ENCODE results near the gene PLA2G4A. TPM values are rescaled to one million over a fixed set of nuclear protein-coding genes. Genes with fewer than 3 reads are reported as not detected.

PLA2G4A gene
- total RNA-seq, 1 experiment from 2014 or later = not detected

DNA sequence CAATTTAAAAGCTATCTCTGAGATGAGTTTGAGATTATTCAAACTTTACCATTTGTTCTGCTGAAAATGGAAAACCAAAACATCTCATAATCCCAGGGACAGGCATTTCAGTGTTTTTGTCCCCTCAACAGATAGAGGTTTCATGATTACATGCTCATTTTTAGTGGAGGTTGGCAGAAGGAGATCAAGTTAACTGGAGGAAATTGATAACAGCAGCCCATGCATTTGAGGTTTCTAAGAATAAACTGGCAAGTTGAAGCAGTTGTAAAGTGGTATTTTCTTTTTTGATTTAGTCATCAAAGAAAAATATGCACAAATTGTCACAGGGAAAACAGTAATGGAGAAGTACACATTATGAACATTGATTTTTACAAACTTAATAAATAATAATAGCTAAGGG, 205.8 kb downstream of the PLA2G4A start:
- TF ChIP-seq SIN3A (IDR thresholded peaks at IDR 0.05; ENCODE audit: borderline replicate concordance, insufficient read depth, low read depth, low read length) (no peak), REST (IDR thresholded peaks at IDR 0.05; ENCODE audit: insufficient read depth in 1 of 2, low read depth in 2 of 2, low read length in 1 of 2) (no peak), TCF7L2 (IDR thresholded peaks at IDR 0.05; ENCODE audit: low read depth, low read length) (no peak), POLR2AphosphoS5 (IDR thresholded peaks at IDR 0.05; ENCODE audit: low read depth, low read length) (no peak)
- TF ChIP-seq, protein P1, sequence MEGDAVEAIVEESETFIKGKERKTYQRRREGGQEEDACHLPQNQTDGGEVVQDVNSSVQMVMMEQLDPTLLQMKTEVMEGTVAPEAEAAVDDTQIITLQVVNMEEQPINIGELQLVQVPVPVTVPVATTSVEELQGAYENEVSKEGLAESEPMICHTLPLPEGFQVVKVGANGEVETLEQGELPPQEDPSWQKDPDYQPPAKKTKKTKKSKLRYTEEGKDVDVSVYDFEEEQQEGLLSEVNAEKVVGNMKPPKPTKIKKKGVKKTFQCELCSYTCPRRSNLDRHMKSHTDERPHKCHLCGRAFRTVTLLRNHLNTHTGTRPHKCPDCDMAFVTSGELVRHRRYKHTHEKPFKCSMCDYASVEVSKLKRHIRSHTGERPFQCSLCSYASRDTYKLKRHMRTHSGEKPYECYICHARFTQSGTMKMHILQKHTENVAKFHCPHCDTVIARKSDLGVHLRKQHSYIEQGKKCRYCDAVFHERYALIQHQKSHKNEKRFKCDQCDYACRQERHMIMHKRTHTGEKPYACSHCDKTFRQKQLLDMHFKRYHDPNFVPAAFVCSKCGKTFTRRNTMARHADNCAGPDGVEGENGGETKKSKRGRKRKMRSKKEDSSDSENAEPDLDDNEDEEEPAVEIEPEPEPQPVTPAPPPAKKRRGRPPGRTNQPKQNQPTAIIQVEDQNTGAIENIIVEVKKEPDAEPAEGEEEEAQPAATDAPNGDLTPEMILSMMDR (IDR thresholded peaks at IDR 0.05) = no peak
- Histone ChIP-seq H3K4me1 (ENCODE audit: control insufficient read depth, insufficient read depth, low read length) (no peaks in the 10 kb centered on the region), H3K27me3 (ENCODE audit: control insufficient read depth, insufficient read depth, low read length) (no peaks in the 10 kb centered on the region), H3K36me3 (ENCODE audit: control insufficient read depth, insufficient read depth, low read length) (no peaks in the 10 kb centered on the region), H3K4me3 (ENCODE audit: low read depth in 2 of 2, low read length in 2 of 2) (no peak overlapping the region), H3K9me3 (ENCODE audit: control insufficient read depth, insufficient read depth, low read depth, low read length) (no peaks in the 10 kb centered on the region), H3K27ac (ENCODE audit: low read length) (no peak overlapping the region)
- in situ Hi-C loops (cut with HindIII; ENCODE audit: low pct_unique_long_range_greater_than_20kb, low sequenced_read_pairs) = no loop called here
- BruUV-seq (replicated peaks) = no TSS peak
- intact Hi-C loops (cut with micrococcal nuclease; ENCODE audit: unreplicated experiment) = no loop called here
- ATAC-seq (no peak), DNase-seq (ENCODE audit: low read depth, low spot score) (no peak)
- ChIA-PET CTCF (no interaction called here), POLR2A (no interaction called here)

DNA sequence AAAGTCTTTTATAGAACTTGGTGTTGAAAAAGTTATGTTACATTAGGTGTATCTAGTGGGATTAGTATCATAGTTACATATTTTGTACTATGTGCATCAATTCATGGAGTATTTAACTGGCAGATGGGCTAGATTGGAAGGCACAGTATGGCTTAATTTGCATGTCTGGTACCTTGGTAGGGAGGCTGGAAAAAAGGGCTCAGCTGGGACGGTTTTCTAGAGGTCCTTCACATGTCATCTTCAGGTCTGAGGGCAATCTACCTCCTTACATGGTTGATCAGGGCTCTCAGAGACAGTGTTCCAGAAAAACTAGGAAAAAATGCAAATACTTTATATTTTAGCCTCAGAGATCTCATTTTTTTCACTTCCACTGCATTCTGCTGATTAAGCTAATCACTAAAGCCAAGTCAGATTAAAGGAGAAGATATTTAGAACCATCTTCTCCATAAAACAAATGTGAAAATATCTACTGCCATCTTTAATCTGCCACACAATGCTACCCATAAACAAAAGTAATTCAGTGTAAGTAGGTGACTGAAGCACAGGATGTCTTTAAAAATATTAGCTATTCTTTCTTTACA, 209.3 kb downstream of the PLA2G4A start:
- no peaks in the 10 kb centered on the region for H3K4me1 ChIP-seq (ENCODE audit: control insufficient read depth, insufficient read depth, low read length)
- no peaks in the 10 kb centered on the region for H3K27me3 ChIP-seq (ENCODE audit: control insufficient read depth, insufficient read depth, low read length)
- no peak overlapping the region for H3K4me3 ChIP-seq (ENCODE audit: low read depth in 2 of 2, low read length in 2 of 2)
- ATAC-seq = no peak
- in situ Hi-C loops (cut with HindIII; ENCODE audit: low pct_unique_long_range_greater_than_20kb, low sequenced_read_pairs) = no loop called here
- TF ChIP-seq, protein P1 (IDR thresholded peaks at IDR 0.05) = no peak
- no peak for TF ChIP-seq TCF7L2 (IDR thresholded peaks at IDR 0.05; ENCODE audit: low read depth, low read length)
- no peak for TF ChIP-seq POLR2AphosphoS5 (IDR thresholded peaks at IDR 0.05; ENCODE audit: low read depth, low read length)
- no peak for TF ChIP-seq REST (IDR thresholded peaks at IDR 0.05; ENCODE audit: insufficient read depth in 1 of 2, low read depth in 2 of 2, low read length in 1 of 2)
- TF ChIP-seq SIN3A (IDR thresholded peaks at IDR 0.05; ENCODE audit: borderline replicate concordance, insufficient read depth, low read depth, low read length) = no peak
- BruUV-seq (replicated peaks) = no TSS peak
- ChIA-PET POLR2A (interaction anchor here (0.7 kb wide), 1 partner anchor 239 kb away, joined by 3 read pairs; no protein-coding TSS in a partner anchor), CTCF (no interaction called here)
- H3K36me3 ChIP-seq (ENCODE audit: control insufficient read depth, insufficient read depth, low read length) = no peaks in the 10 kb centered on the region
- no peaks in the 10 kb centered on the region for H3K9me3 ChIP-seq (ENCODE audit: control insufficient read depth, insufficient read depth, low read depth, low read length)
- no peak for DNase-seq (ENCODE audit: low read depth, low spot score)
- intact Hi-C loops (cut with micrococcal nuclease; ENCODE audit: unreplicated experiment) = no loop called here
- H3K27ac ChIP-seq (ENCODE audit: low read length) = no peak overlapping the region
